AG10803 (cell line): ENCODE data around the gene GRAP.

Source experiments
- DNase-seq: peaks from one replicate; pipeline ENCODE4 v3.0.0; 2010; ENCODE audit warnings: low read depth
- H3K4me3 ChIP-seq: 2 replicates; pipeline ENCODE4 v1.5.1; 2011; ENCODE audit warnings: mild to moderate bottlenecking, low read length, control low read depth
- CTCF ChIP-seq: conservative IDR thresholded peaks from 2 replicates; pipeline ENCODE4 v1.5.1; 2011; ENCODE audit warnings: mild to moderate bottlenecking, low read length, control low read depth, inconsistent platforms

GRAP gene

GRCh38 chr17:19015428-19015827 is 31.3 kb downstream of the GRAP start:
- DNase-seq, result no peak
- H3K4me3 ChIP-seq, result no peak overlapping the region
- no peak for TF ChIP-seq CTCF

- TF ChIP-seq CTCF, result no peak
- DNase-seq, result no peak
- no peak overlapping the region for H3K4me3 ChIP-seq
Measured at GRCh38 chr17:19014628-19015215, 32.0 kb downstream of the GRAP start.

- no peak for DNase-seq
- no peak for TF ChIP-seq CTCF
Measured at GRCh38 chr17:19013806-19014627, 32.7 kb downstream of the GRAP start.

DNA sequence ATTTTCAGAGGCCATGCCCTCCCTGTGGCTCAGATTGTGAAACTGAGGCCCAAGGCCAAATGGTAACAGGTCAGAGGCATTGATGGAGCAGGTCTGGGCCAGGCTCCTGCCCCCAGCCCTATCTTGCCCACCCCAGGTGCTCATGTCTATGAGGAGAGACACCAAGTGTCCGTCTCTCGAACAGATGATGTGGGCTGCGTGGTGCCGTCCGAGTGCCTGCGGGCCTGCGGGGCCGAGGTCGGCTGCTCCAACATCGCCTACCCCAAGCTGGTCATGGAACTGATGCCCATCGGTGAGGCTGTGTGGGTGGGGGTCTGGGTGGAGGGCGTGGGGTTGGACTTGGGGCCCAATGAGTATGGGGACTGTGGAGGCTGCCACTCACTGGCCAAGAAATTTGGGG is 33.5 kb downstream of the GRAP start:
- no peak overlapping the region for H3K4me3 ChIP-seq
- DNase-seq, result no peak
- no peak for TF ChIP-seq CTCF

More at GRCh38 chr17:19013806-19014627, 32.7 kb downstream of the GRAP start:
- H3K4me3 ChIP-seq, result no peak overlapping the region

GRCh38 chr17:19012171-19013080 is 34.3 kb downstream of the GRAP start:
- no peak overlapping the region for H3K4me3 ChIP-seq
- no peak for DNase-seq
- TF ChIP-seq CTCF, result no peak

DNA sequence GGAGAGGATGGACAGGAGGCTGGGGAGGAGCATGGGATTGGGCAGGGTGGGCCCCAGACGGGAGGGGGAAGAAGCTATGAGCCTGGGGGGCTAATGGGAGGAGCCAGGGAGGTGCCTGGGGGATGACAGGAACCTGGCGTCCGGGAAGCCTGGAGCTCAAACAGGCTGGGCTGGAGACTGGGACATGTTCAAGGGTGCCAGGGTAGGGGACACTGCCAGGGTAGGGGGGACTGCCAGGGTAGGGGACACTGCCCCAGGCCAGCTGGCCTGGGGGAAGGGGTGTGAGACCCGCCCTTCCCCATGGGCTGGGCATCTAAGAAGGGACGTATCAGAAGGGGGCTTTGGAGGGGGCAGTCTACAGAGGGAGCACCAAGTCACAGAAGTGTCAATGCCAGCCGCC is 35.2 kb downstream of the GRAP start:
- no peak overlapping the region for H3K4me3 ChIP-seq
- TF ChIP-seq CTCF, result no peak

More for the DNA sequence above, 35.2 kb downstream of the GRAP start:
- DNase-seq, result no peak
